SK-N-SH treated with all-trans-retinoic acid at 6 μM for 48 hours (cell line): ENCODE results near the gene TCF12.

ENCODE experiments used
- ARNTL ChIP-seq: fragments of 450-650 bp; formaldehyde crosslinking; IDR thresholded peaks from 2 replicates; pipeline ENCODE4 v1.5.0; 2020; ENCODE audit warnings: low read depth, mild to moderate bottlenecking, moderate library complexity, borderline replicate concordance
- CREB5 ChIP-seq: fragments of 250-450 bp; sonication (Bioruptor Pico); IDR thresholded peaks from 2 replicates; pipeline ENCODE4 v1.5.1; 2020; ENCODE audit warnings: low read depth, mild to moderate bottlenecking, moderate library complexity
- CSDC2 ChIP-seq: fragments of 250-450 bp; sonication (Bioruptor Pico); IDR thresholded peaks from 2 replicates; pipeline ENCODE4 v1.5.0; 2020; ENCODE audit warnings: mild to moderate bottlenecking, moderate library complexity
- OSR1 ChIP-seq: fragments of 250-450 bp; sonication (Bioruptor Pico); IDR thresholded peaks from 2 replicates; pipeline ENCODE4 v1.8.0; 2022; ENCODE audit warnings: moderate library complexity, mild to moderate bottlenecking, inconsistent platforms
- RARB ChIP-seq: fragments of 250-450 bp; sonication (Bioruptor Pico); IDR thresholded peaks from 2 replicates; pipeline ENCODE4 v1.8.0; 2021; ENCODE audit warnings: mild to moderate bottlenecking, moderate library complexity
- SNAI2 ChIP-seq: fragments of 250-450 bp; sonication (Bioruptor Pico); IDR thresholded peaks from 2 replicates; pipeline ENCODE4 v1.5.0; 2020; ENCODE audit warnings: mild to moderate bottlenecking, moderate library complexity
- TOX ChIP-seq: fragments of 250-450 bp; sonication (Bioruptor Pico); IDR thresholded peaks from 2 replicates; pipeline ENCODE4 v1.8.0; 2021; ENCODE audit warnings: mild to moderate bottlenecking, moderate library complexity, borderline replicate concordance
- ZFP30 ChIP-seq: fragments of 450-650 bp; formaldehyde crosslinking; IDR thresholded peaks from 2 replicates; pipeline ENCODE4 v1.5.0; 2022; ENCODE audit warnings: mild to moderate bottlenecking, moderate library complexity

DNA sequence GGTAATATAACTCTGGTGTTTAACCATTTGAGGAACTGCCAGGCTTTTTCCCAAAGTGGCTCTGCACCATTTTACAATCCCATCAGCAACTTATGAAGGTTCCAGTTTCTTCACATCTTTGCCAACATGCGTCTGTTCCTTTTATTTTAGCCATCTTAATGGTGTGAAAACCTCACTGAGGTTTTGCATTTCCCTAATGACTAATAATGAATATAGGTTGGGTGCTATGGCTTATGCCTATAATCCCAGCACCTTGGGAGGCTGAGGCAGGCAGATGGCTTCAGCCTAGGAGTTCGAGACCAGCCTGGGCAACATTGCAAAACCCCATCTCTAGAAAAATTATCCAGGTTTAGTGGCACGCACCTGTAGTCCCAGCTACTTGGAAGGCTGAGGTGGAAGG lies 210.6 kb downstream of the TCF12 start:
- TF ChIP-seq OSR1 (no peak), RARB (CRISPR knock-in tag) (no peak), CSDC2 (CRISPR knock-in tag) (no peak), SNAI2 (CRISPR knock-in tag) (no peak), TOX (CRISPR knock-in tag) (no peak), ZFP30 (no peak), CREB5 (CRISPR knock-in tag) (no peak), ARNTL (CRISPR knock-in tag) (no peak)
